HepG2 (cell line): ENCODE measurements around the gene GLCE. TPM values are rescaled to one million over a fixed set of nuclear protein-coding genes. Genes with fewer than 3 reads are reported as not detected.

ENCODE experiments used
- AGO2 ChIP-seq: fragments of 200-400 bp; formaldehyde crosslinking; optimal IDR thresholded peaks from 2 replicates; pipeline ENCODE3; 2017; ENCODE audit warnings: mild to moderate bottlenecking, low read depth, low read length, moderate library complexity
- ATF4 ChIP-seq, 2 experiments: fragments of 450-650 bp in 1 of 2; sonication (generic) in 1 of 2; formaldehyde crosslinking; IDR thresholded peaks; 2 replicates each; pipeline versions ENCODE4 v1.5.0 to v1.8.0; 2020 to 2022; ENCODE audit warnings: mild to moderate bottlenecking in 1 of 2, missing genetic modification reagents in 1 of 2
- ATRX ChIP-seq: sonication (generic); formaldehyde crosslinking; IDR thresholded peaks from 2 replicates; pipeline ENCODE4 v1.4.0; 2020; ENCODE audit warnings: missing genetic modification reagents, borderline replicate concordance
- BORCS8-MEF2B ChIP-seq: sonication (generic); formaldehyde crosslinking; IDR thresholded peaks from 2 replicates; pipeline ENCODE4 v1.8.0; 2022; ENCODE audit warnings: mild to moderate bottlenecking, missing genetic modification reagents
- EZH2 ChIP-seq: conservative IDR thresholded peaks from 2 replicates; pipeline ENCODE4 v1.6.1; 2012; ENCODE audit warnings: mild to moderate bottlenecking, low read depth, low read length, moderate library complexity
- GATAD2A ChIP-seq: IDR thresholded peaks from 2 replicates; pipeline ENCODE4 v1.6.1; 2016
- KDM1A ChIP-seq: IDR thresholded peaks from 2 replicates; pipeline ENCODE4 v1.6.1; 2016; ENCODE audit warnings: missing compliant biosample characterization
- MYC ChIP-seq: sonication (generic); formaldehyde crosslinking; IDR thresholded peaks from 2 replicates; pipeline ENCODE4 v1.9.0; 2021; ENCODE audit warnings: missing genetic modification reagents, borderline replicate concordance
- NR0B2 ChIP-seq: sonication (generic); formaldehyde crosslinking; IDR thresholded peaks from 2 replicates; pipeline ENCODE4 v1.4.0; 2020; ENCODE audit warnings: mild to moderate bottlenecking, missing genetic modification reagents
- SALL2 ChIP-seq: sonication (generic); formaldehyde crosslinking; IDR thresholded peaks from 2 replicates; pipeline ENCODE4 v1.8.1; 2023; ENCODE audit warnings: mild to moderate bottlenecking, missing genetic modification reagents, inconsistent platforms
- TERF1 ChIP-seq: sonication (generic); formaldehyde crosslinking; IDR thresholded peaks from 2 replicates; pipeline ENCODE4 v1.8.0; 2022; ENCODE audit warnings: mild to moderate bottlenecking, missing genetic modification reagents, moderate library complexity
- TFAP4 ChIP-seq: sonication (generic); IDR thresholded peaks from 2 replicates; pipeline ENCODE4 v1.6.1; 2016; ENCODE audit warnings: low read depth, borderline replicate concordance
- TP53 ChIP-seq: sonication (generic); formaldehyde crosslinking; conservative IDR thresholded peaks from 2 replicates; pipeline ENCODE4 v1.4.0; 2020; ENCODE audit warnings: missing genetic modification reagents
- UBTF ChIP-seq: sonication (generic); formaldehyde crosslinking; IDR thresholded peaks from 2 replicates; pipeline ENCODE4 v1.4.0; 2020; ENCODE audit warnings: mild to moderate bottlenecking, missing genetic modification reagents
- XBP1 ChIP-seq: sonication (generic); formaldehyde crosslinking; IDR thresholded peaks from 2 replicates; pipeline ENCODE4 v1.5.0; 2020; ENCODE audit warnings: missing genetic modification reagents
- YEATS4 ChIP-seq: sonication (generic); formaldehyde crosslinking; IDR thresholded peaks from 2 replicates; pipeline ENCODE4 v1.4.0; 2020; ENCODE audit warnings: missing genetic modification reagents, borderline replicate concordance
- ZNF230 ChIP-seq: sonication (generic); formaldehyde crosslinking; IDR thresholded peaks from 2 replicates; pipeline ENCODE4 v1.4.0; 2020; ENCODE audit warnings: mild to moderate bottlenecking, missing genetic modification reagents
- ZNF337 ChIP-seq: sonication (generic); formaldehyde crosslinking; IDR thresholded peaks from 2 replicates; pipeline ENCODE4 v1.5.1; 2020; ENCODE audit warnings: missing genetic modification reagents, low read depth, mild to moderate bottlenecking, borderline replicate concordance
- ZNF383 ChIP-seq: sonication (generic); formaldehyde crosslinking; IDR thresholded peaks from 2 replicates; pipeline ENCODE4 v1.4.0; 2020; ENCODE audit warnings: missing genetic modification reagents, mild to moderate bottlenecking, borderline replicate concordance
- ZNF660 ChIP-seq: sonication (generic); formaldehyde crosslinking; IDR thresholded peaks from 2 replicates; pipeline ENCODE4 v1.5.1; 2020; ENCODE audit warnings: mild to moderate bottlenecking, low read depth, missing genetic modification reagents, borderline replicate concordance
- ZNF7 ChIP-seq: IDR thresholded peaks from 2 replicates; pipeline ENCODE4 v1.6.1; 2016; ENCODE audit warnings: missing biosample characterization, missing genetic modification reagents
- ZNF770 ChIP-seq: sonication (generic); formaldehyde crosslinking; IDR thresholded peaks from 2 replicates; pipeline ENCODE4 v1.5.0; 2020; ENCODE audit warnings: mild to moderate bottlenecking, missing genetic modification reagents
- polyA plus RNA-seq, 8 experiments: library from polyadenylated mRNA; depleted of rRNA in 3 of 8; stranded (reverse) in 7 of 8; unstranded in 1 of 8; fragments of >200 nt; fragmentation: Illumina TruSeq in 4 of 8; extraction: Trizol in 4 of 8; gene quantifications; 2 replicates each; pipeline versions ENCODE4 v1.2.1 to v1.2.3, GENCODE V29; 2011 to 2016; ENCODE audit warnings: low read depth in 4 of 8, missing spikeins in 1 of 8, mixed read lengths in 1 of 8; ENCODE audit not compliant: insufficient read depth in 1 of 8
- total RNA-seq, 5 experiments: library from RNA; depleted of rRNA; stranded (reverse); fragments of >200 nt; fragmentation: Illumina TruSeq; extraction: Trizol; gene quantifications; 2 replicates each; pipeline ENCODE4 v1.2.3, GENCODE V29; 2016; ENCODE audit warnings: low read depth in 1 of 5

GLCE gene
- total and polyA plus RNA-seq, 2 of the 13 experiments (the other 11 are each of a cell fraction or from before 2014, with no cell fraction given): 12.9 to 23.4 TPM

- TF ChIP-seq TFAP4 (no peak; the same call in 1 of the 2 replicates), ZNF770 (CRISPR knock-in tag) (no peak), BORCS8-MEF2B (no peak), NR0B2 (no peak), GATAD2A (no peak), ZNF337 (CRISPR knock-in tag) (no peak), AGO2 (no peak), TP53 (no peak), SALL2 (CRISPR knock-in tag) (no peak), ZNF7 (CRISPR knock-in tag) (no peak), MYC (CRISPR knock-in tag) (peak; percentile 66; the same call in 1 of the 2 replicates), YEATS4 (CRISPR knock-in tag) (no peak; the same call in 1 of the 2 replicates), ATRX (no peak), ZNF383 (no peak), TERF1 (CRISPR knock-in tag) (no peak), UBTF (CRISPR knock-in tag) (peak; percentile 94), EZH2 (no peak), ZNF230 (CRISPR knock-in tag) (no peak), KDM1A (CRISPR knock-in tag) (no peak), ATF4 (CRISPR knock-in tag; IDR thresholded peaks at IDR 0.05) (no peak; a peak in 2 of 4 replicates), ZNF660 (no peak), XBP1 (CRISPR knock-in tag) (no peak)
These were observed at the start of gene GLCE (continued) for GRCh38 chr15:69160141-69160993.
